Panc1 (cell line): ENCODE measurements around the gene MAD1L1. TPM values are rescaled to one million over a fixed set of nuclear protein-coding genes. Genes with fewer than 3 reads are reported as not detected.

Experiments used
- ATAC-seq: fragments of 200-7000 bp; cut with Tn5 transposase; 2 replicates; pipeline ENCODE4 v1.9.1; 2020; ENCODE audit warnings: mild to moderate bottlenecking, moderate library complexity
- BruUV-seq: library from RNA; stranded (reverse); fragments of 400-500 nt; replicated peaks from 2 replicates; lab custom pipeline; 2021; lab: Mats Ljungman, UMichigan
- CTCF ChIA-PET: fragments of 300-600 bp; sonication (Branson Sonifier 250); formaldehyde crosslinking; loops from one replicate; lab custom pipeline; 2022; ENCODE audit warnings: antibody characterized with exemption; lab: Charles Lee
- POLR2A ChIA-PET: fragments of 300-600 bp; sonication (Branson Sonifier 250); formaldehyde crosslinking; loops from one replicate; lab custom pipeline; 2022; ENCODE audit warnings: antibody characterized with exemption; lab: Charles Lee
- DNase-seq: peaks from one replicate; pipeline ENCODE4 v3.0.0-alpha.2; 2010; ENCODE audit warnings: low read depth, low spot score
- H3K27ac ChIP-seq: 2 replicates; pipeline ENCODE4 v1.5.1; 2011; ENCODE audit warnings: mild to moderate bottlenecking, low read length, inconsistent platforms
- H3K27me3 ChIP-seq: fragments of 200-500 bp; sonication (Bioruptor generic); 2 replicates; pipeline ENCODE4 v1.6.0; 2014; ENCODE audit warnings: low read length, inconsistent platforms; ENCODE audit not compliant: control insufficient read depth, insufficient read depth
- H3K36me3 ChIP-seq: fragments of 200-500 bp; sonication (Bioruptor generic); 2 replicates; pipeline ENCODE4 v1.5.1; 2014; ENCODE audit warnings: inconsistent platforms, mild to moderate bottlenecking, low read length, moderate library complexity; ENCODE audit not compliant: control insufficient read depth, insufficient read depth
- H3K4me1 ChIP-seq: 2 replicates; pipeline ENCODE4 v1.5.1; 2011; ENCODE audit warnings: inconsistent platforms, mild to moderate bottlenecking, low read length, moderate library complexity; ENCODE audit not compliant: control insufficient read depth, insufficient read depth
- H3K4me3 ChIP-seq, 2 experiments: 2 replicates each; pipeline ENCODE4 v1.5.1; 2011 to 2012; ENCODE audit warnings: low read depth in 2 of 2, low read length in 2 of 2, mild to moderate bottlenecking in 2 of 2, inconsistent platforms in 1 of 2, moderate library complexity in 1 of 2
- H3K9me3 ChIP-seq: fragments of 200-500 bp; sonication (Bioruptor generic); 2 replicates; pipeline ENCODE4 v1.5.1; 2014; ENCODE audit warnings: low read depth, mild to moderate bottlenecking, inconsistent platforms, low read length, moderate library complexity; ENCODE audit not compliant: control insufficient read depth, insufficient read depth
- CTCF ChIP-seq: fragments of 450-650 bp; IDR thresholded peaks from 2 replicates; pipeline ENCODE4 v1.5.1; 2017; ENCODE audit warnings: mild to moderate bottlenecking
- POLR2AphosphoS5 ChIP-seq: IDR thresholded peaks from 2 replicates; pipeline ENCODE4 v1.6.1; 2012; ENCODE audit warnings: mild to moderate bottlenecking, low read depth, low read length, moderate library complexity
- REST ChIP-seq, 2 experiments: IDR thresholded peaks; 2 replicates each; pipeline ENCODE4 v1.6.1; 2011 to 2012; ENCODE audit warnings: low read depth in 2 of 2, control low read depth in 1 of 2, low read length in 1 of 2, mild to moderate bottlenecking in 1 of 2, moderate library complexity in 1 of 2; ENCODE audit not compliant: insufficient read depth in 1 of 2
- SIN3A ChIP-seq: IDR thresholded peaks from 2 replicates; pipeline ENCODE4 v1.6.1; 2012; ENCODE audit warnings: low read depth, mild to moderate bottlenecking, low read length, moderate library complexity, borderline replicate concordance; ENCODE audit not compliant: insufficient read depth
- TCF7L2 ChIP-seq: IDR thresholded peaks from 2 replicates; pipeline ENCODE4 v1.6.1; 2011; ENCODE audit warnings: mild to moderate bottlenecking, low read depth, low read length, inconsistent platforms
- in situ Hi-C: cut with HindIII; loops from 2 replicates; pipeline ENCODE4 v1.10.0; 2016; ENCODE audit warnings: low sequenced_read_pairs, low pct_unique_long_range_greater_than_20kb
- intact Hi-C: fragments of 100-400 bp; cut with micrococcal nuclease; formaldehyde crosslinking; loops from one replicate; pipeline ENCODE4 v1.10.0; 2022; ENCODE audit not compliant: unreplicated experiment
- total RNA-seq: library from RNA; stranded (reverse); gene quantifications from one replicate; pipeline ENCODE4 v1.2.1, GENCODE V29; 2021; ENCODE audit not compliant: unreplicated experiment

MAD1L1 gene
- total RNA-seq, 1 experiment from 2014 or later = 70.8 TPM

GRCh38 chr7:2084781-2085505, 147.8 kb downstream of the MAD1L1 start:
- Histone ChIP-seq H3K27me3 (no peaks in the 10 kb centered on the region), H3K4me3 (no peak overlapping the region), H3K9me3 (no peaks in the 10 kb centered on the region), H3K36me3 (no peaks in the 10 kb centered on the region), H3K4me1 (no peaks in the 10 kb centered on the region), H3K27ac (no peak overlapping the region)
- no peak for ATAC-seq
- POLR2A ChIA-PET = no interaction called here
- TF ChIP-seq SIN3A = no peak
- TF ChIP-seq CTCF = no peak
- no peak for TF ChIP-seq REST (IDR thresholded peaks at IDR 0.05; ENCODE audit: insufficient read depth in 1 of 2, low read depth in 2 of 2, low read length in 1 of 2)
- no peak for TF ChIP-seq POLR2AphosphoS5
- TF ChIP-seq TCF7L2 = no peak
- intact Hi-C loops (no loop called here), in situ Hi-C loops (no loop called here)
- CTCF ChIA-PET = no interaction called here
- no TSS peak for BruUV-seq
- no peak for DNase-seq

GRCh38 chr7:2084331-2084730, 148.4 kb downstream of the MAD1L1 start:
- BruUV-seq = no TSS peak
- Histone ChIP-seq H3K27me3 (no peaks in the 10 kb centered on the region), H3K4me3 (no peak overlapping the region), H3K27ac (no peak overlapping the region), H3K36me3 (no peaks in the 10 kb centered on the region), H3K4me1 (no peaks in the 10 kb centered on the region), H3K9me3 (no peaks in the 10 kb centered on the region)
- intact Hi-C loops (no loop called here), in situ Hi-C loops (no loop called here)
- no peak for TF ChIP-seq REST (IDR thresholded peaks at IDR 0.05; ENCODE audit: insufficient read depth in 1 of 2, low read depth in 2 of 2, low read length in 1 of 2)
- TF ChIP-seq CTCF = no peak
- no peak for TF ChIP-seq TCF7L2
- no peak for TF ChIP-seq SIN3A
- TF ChIP-seq POLR2AphosphoS5 = no peak
- POLR2A ChIA-PET = no interaction called here
- DNase-seq (no peak), ATAC-seq (no peak)
- CTCF ChIA-PET = no interaction called here
